Dendritic cell treated with granulocyte-macrophage colony-stimulating factor and Interleukin-4, amounts not matched to agents 40 ng/mL and 50 ng/mL, for 4 days (primary cell): ENCODE data around the gene ANKRD40.
"Not testable (repeated sequence)": the region's sequence is repeated elsewhere in the genome, so short reads cannot be mapped to it uniquely, and the experiment has no call there.

Experiments
- H3K27ac Mint-ChIP-seq: one replicate; pipeline ENCODE4 v1.8.0; 2022; ENCODE audit warnings: mild to moderate bottlenecking, mixed read lengths
- H3K27me3 Mint-ChIP-seq: one replicate; pipeline ENCODE4 v1.8.0; 2022; ENCODE audit warnings: mild to moderate bottlenecking, mixed read lengths
- H3K36me3 Mint-ChIP-seq: one replicate; pipeline ENCODE4 v1.8.0; 2022; ENCODE audit warnings: low read depth, mixed read lengths
- H3K4me1 Mint-ChIP-seq: one replicate; pipeline ENCODE4 v1.8.0; 2022; ENCODE audit warnings: low read depth, mixed read lengths
- H3K4me3 Mint-ChIP-seq: one replicate; pipeline ENCODE4 v1.8.0; 2022; ENCODE audit warnings: mild to moderate bottlenecking, moderate library complexity, mixed read lengths
- H3K9me3 Mint-ChIP-seq: one replicate; pipeline ENCODE4 v1.8.0; 2022; ENCODE audit warnings: mixed read lengths
- intact Hi-C: fragments of 100-400 bp; cut with micrococcal nuclease; formaldehyde crosslinking; loops from one replicate; pipeline ENCODE4 v1.15.0; 2022

Gene ANKRD40

DNA sequence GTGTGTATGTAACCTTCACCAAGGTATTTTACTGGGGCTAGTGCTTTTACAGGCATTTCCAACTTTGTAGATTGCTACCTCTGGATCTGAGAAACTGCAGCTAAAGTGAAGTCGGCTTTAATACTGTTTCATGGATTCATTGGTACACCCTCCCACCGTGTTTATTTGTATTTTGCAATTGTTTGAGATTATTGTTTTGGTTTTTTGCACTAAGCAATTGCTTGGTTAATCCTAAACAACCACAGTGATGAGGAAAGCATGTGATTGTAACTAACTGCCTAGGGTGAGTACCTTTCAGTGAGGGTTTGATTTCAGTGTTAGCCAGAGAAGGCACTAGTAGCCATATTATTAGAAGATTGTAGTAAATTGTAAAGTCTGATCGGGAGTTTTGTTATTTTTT, 15.0 kb upstream of the ANKRD40 start:
- H3K36me3 Mint-ChIP-seq: peaks cover 23% of the 10 kb centered on the region
- no peaks in the 10 kb centered on the region for H3K9me3 Mint-ChIP-seq
- H3K27me3 Mint-ChIP-seq: no peaks in the 10 kb centered on the region
- intact Hi-C loops: loop anchor here (5.0 kb wide), 1 partner anchor 40 kb away; no protein-coding TSS in a partner anchor
- no peak overlapping the region for H3K27ac Mint-ChIP-seq
- no peak overlapping the region for H3K4me3 Mint-ChIP-seq
- H3K4me1 Mint-ChIP-seq: peaks cover 39% of the 10 kb centered on the region

DNA sequence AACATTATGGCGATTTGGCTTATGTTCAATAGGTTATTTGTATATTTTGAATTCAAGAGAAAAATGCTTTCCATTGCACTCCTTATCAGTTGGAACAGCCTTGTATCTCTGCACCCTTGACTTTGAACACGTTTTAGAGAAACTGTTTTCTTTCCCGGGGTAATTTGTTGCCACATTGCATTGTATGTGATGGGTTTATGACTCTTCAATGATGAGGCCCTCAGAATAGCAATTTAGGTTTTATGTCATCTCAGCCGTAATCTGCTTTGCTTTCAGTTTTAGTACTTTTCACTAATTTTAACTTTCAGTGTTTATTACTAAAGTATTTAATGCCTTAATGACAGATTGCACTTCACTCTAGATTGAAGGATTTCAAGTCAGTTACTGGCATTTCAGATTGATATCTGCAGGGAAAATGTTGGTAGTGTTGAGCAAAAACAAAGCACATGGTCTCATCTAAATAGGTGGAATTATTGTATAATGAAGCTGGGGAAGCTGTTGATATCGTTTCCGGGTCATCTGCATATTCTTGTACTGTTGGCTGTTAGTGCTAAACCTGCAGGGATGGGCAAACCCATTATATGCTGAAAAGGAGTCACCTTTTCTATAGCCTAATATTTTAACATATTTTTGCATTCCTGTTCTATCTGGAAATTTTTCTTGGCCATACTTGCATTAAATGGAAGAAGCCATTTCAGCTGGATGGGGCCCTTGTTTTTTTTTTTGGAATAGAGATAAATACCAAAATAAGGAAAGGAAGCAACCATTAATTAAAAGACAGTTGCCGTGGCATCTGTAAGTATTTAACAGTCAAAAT, 13.7 kb upstream of the ANKRD40 start:
- peaks cover 16% of the 10 kb centered on the region for H3K36me3 Mint-ChIP-seq
- intact Hi-C loops: loop anchor here (5.0 kb wide), 1 partner anchor 41 kb away; no protein-coding TSS in a partner anchor
- H3K4me3 Mint-ChIP-seq: peak overlapping the region; percentile 99
- peaks cover 41% of the 10 kb centered on the region for H3K4me1 Mint-ChIP-seq
- no peaks in the 10 kb centered on the region for H3K27me3 Mint-ChIP-seq
- no peak overlapping the region for H3K27ac Mint-ChIP-seq
- no peaks in the 10 kb centered on the region for H3K9me3 Mint-ChIP-seq

DNA sequence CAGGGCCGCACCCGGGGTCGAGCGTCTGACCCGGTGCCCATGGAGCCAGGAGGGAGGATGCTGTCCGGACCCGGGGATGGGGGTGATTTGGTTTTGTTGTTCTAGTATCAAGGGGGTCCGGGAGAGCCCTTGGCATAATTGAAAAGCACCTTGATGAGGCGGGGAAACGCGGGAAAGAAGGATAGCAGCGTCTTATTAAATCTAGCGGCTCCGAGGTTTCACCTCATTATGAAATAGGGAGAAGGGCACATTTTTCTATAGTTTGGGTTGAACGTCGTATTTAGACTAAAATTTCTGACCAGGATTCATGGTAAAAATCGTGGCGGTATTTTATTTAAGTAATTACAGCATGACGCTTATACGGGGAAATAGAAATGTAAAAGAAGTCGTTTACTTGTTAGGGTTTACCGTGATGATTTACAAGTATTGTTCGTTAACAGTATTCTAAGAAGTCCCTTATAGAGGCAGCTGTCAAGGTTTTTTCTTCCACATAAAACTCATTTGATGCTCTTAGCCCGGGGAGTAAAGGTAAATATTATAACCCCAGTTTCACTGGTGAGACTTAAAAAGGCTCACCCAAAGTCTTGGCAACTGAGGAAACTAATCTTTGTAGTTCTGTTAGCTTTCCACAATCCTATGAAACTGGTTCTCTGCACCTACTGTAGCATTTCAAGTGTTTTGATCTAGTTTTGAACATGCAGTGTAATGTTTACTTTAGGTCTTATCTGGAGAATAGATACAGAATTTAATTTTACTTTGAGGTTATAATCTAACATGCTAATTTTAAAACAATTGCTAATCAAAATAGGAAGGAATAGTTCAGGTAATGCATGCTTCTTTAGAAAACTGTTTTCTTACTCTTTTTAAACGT, 12.4 kb upstream of the ANKRD40 start:
- Mint-ChIP-seq H3K4me1 (peaks cover 39% of the 10 kb centered on the region), H3K36me3 (peaks cover 11% of the 10 kb centered on the region), H3K27ac (peak overlapping the region; percentile 97), H3K9me3 (no peaks in the 10 kb centered on the region), H3K4me3 (peak overlapping the region; percentile 99), H3K27me3 (no peaks in the 10 kb centered on the region)
- intact Hi-C loops: loop anchor here (1.0 to 5.0 kb wide), 2 partner anchors 12 to 42 kb away; no protein-coding TSS in a partner anchor

DNA sequence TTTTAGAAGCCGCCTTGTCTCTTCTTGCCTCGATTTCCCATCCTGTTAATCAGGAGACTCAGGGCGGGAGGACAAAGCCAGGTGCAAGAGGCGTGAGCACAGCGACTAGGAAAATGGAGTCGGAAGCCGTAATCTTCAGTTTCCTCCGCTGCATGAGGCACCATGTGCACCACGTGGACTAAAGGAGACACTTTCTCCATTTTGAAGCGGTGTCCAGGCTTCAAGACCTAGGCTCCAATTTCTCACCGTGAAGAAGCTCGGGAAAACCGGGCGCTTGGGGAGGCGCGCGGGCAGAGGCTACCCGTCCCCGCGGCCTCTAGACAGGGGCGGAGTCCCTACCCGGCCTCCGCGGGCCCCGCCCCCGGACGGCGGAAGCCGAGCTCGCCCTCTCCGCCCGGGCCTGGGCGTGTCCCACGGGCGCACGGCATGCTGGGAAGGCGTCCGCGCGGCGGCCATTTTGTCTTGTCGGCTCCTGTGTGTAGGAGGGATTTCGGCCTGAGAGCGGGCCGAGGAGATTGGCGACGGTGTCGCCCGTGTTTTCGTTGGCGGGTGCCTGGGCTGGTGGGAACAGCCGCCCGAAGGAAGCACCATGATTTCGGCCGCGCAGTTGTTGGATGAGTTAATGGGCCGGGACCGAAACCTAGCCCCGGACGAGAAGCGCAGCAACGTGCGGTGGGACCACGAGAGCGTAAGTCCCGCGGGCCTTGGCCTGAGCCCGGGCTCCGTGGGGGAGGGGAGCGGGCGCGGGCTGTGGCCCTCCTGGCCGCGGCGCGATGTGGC, 11.6 kb upstream of the ANKRD40 start, which contains the start of gene LUC7L3:
LUC7L3 (plus strand) TSS at position 460 of the 780 bp plus-strand sequence; CDS start at position 590, 130 bp downstream.
- Mint-ChIP-seq H3K4me1 (peaks cover 39% of the 10 kb centered on the region), H3K9me3 (no peaks in the 10 kb centered on the region), H3K27me3 (no peaks in the 10 kb centered on the region), H3K36me3 (peaks cover 11% of the 10 kb centered on the region), H3K27ac (peak within 1 kb of the TSS; percentile 97), H3K4me3 (peak within 1 kb of the TSS; percentile 99)
- intact Hi-C loops: loop anchor here (1.0 kb wide), 1 partner anchor 11 kb away; no protein-coding TSS in a partner anchor

DNA sequence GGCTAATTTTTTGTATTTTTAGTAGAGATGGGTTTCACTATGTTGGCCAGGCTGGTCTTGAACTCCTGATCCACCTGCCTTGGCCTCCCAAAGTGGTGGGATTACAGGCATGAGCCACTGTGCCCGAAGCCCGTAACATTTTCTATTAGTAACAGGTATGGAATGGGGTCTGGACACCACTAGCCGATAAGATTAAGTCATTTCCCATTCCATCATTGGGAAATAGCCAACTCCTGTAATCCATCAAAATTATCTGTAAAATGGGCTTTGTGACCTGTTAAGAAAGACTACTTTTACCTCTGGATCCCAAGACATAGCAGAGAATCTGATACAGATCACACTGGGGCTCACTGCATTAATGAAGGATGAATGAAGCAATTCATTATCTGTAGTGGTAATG, 7.8 kb upstream of the ANKRD40 start:
- Mint-ChIP-seq H3K27me3 (no peaks in the 10 kb centered on the region), H3K4me3 (no peak overlapping the region), H3K27ac (no peak overlapping the region), H3K4me1 (peaks cover 21% of the 10 kb centered on the region), H3K9me3 (no peaks in the 10 kb centered on the region), H3K36me3 (peaks cover 11% of the 10 kb centered on the region)
- intact Hi-C loops: no loop called here

DNA sequence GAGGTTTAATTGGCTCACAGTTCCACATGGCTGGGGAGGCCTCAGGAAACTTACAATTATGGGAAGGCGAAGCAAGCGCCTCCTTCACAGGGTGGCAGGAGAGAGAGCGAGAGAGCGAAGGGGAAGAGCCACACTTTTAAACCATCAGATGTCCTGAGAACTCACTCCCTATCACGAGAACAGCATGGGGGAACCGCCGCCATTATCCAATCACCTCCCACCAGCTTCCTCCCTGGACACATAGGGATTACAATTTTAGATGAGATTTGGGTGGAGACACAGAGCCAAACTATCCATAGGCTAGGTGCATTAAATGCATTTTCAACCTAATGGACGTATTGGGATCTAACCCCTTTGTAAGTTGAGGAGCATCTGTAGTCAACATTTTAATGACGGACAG, 4.9 kb upstream of the ANKRD40 start:
- Mint-ChIP-seq H3K36me3 (peaks cover under 1% of the 10 kb centered on the region), H3K27ac (no peak overlapping the region), H3K27me3 (no peaks in the 10 kb centered on the region), H3K9me3 (no peaks in the 10 kb centered on the region), H3K4me3 (no peak overlapping the region), H3K4me1 (peaks cover 34% of the 10 kb centered on the region)
- intact Hi-C loops: no loop called here

DNA sequence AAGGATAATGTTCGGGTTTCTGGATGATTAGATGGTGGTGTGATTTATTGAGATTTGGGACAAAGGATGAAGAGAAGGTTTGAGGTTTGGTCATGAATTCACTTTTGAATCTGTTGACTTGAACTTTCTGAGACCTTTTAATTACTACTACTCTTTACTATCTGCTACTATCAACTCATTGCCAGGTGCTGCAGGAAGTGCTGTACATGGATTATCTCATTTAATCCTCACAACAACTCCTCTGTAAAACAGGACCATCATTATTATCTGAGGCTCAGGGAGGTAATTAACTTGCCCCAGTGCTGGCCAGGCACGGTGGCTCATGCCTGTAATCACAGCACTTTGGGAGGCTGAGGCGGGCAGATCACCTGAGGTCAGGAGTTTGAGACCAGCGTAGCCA, 2.9 kb upstream of the ANKRD40 start:
- peaks cover 18% of the 10 kb centered on the region for H3K4me1 Mint-ChIP-seq
- H3K27ac Mint-ChIP-seq: no peak overlapping the region
- H3K27me3 Mint-ChIP-seq: no peaks in the 10 kb centered on the region
- intact Hi-C loops: no loop called here
- no peak overlapping the region for H3K4me3 Mint-ChIP-seq
- peaks cover 6% of the 10 kb centered on the region for H3K36me3 Mint-ChIP-seq
- H3K9me3 Mint-ChIP-seq: no peaks in the 10 kb centered on the region

DNA sequence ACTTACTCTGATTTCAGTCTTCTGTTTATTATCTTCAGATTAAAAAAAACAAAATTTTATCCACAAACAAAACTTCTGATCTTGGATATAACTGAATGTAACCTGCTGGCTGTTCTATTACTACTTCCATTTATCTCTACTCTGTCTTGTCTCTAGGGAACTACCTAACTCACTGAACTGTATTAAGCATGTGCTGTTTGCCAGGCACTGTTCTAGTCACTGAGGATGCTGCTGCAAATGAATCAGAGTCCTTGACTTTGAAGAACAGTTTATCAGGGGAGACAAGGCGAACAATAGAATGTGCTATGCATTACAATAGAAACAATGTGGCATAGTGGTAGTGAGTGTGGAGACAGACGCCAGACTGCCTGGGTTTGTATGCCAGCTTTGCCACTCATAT, 2.3 kb upstream of the ANKRD40 start:
- Mint-ChIP-seq H3K27me3 (no peaks in the 10 kb centered on the region), H3K4me3 (no peak overlapping the region), H3K4me1 (peaks cover 18% of the 10 kb centered on the region), H3K9me3 (no peaks in the 10 kb centered on the region), H3K36me3 (peaks cover 10% of the 10 kb centered on the region), H3K27ac (peak overlapping the region; percentile 97)
- intact Hi-C loops: no loop called here

DNA sequence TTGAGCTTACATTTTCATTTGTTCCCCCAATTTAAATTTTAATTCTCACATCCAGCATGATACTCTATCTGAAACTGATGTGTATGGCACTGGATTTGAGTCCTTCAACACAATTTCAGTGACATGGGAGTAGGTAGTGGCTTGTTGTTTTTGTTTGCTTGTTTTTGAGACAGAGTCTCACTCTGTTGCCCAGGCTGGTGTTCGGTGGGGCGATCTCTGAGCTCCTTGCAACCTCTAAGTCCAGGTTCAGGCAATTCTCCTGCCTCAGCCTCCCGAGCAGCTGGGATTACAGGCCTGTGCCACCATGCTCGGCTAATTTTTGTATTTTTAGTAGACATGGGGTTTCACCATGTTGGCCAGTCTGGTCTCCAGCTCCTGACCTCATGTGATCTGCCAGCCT, 1.3 kb upstream of the ANKRD40 start:
- intact Hi-C loops: loop anchor here (5.0 to 10.0 kb wide), 3 partner anchors 53 to 162 kb away; partner anchors contain the start of genes ABCC3 and SPATA20
- H3K4me3 Mint-ChIP-seq: peak overlapping the region; percentile 92
- H3K36me3 Mint-ChIP-seq: peaks cover 20% of the 10 kb centered on the region
- not testable (repeated sequence) for H3K27me3 Mint-ChIP-seq, H3K9me3 Mint-ChIP-seq
- peaks cover 19% of the 10 kb centered on the region for H3K4me1 Mint-ChIP-seq
- H3K27ac Mint-ChIP-seq: peak overlapping the region; percentile 97

DNA sequence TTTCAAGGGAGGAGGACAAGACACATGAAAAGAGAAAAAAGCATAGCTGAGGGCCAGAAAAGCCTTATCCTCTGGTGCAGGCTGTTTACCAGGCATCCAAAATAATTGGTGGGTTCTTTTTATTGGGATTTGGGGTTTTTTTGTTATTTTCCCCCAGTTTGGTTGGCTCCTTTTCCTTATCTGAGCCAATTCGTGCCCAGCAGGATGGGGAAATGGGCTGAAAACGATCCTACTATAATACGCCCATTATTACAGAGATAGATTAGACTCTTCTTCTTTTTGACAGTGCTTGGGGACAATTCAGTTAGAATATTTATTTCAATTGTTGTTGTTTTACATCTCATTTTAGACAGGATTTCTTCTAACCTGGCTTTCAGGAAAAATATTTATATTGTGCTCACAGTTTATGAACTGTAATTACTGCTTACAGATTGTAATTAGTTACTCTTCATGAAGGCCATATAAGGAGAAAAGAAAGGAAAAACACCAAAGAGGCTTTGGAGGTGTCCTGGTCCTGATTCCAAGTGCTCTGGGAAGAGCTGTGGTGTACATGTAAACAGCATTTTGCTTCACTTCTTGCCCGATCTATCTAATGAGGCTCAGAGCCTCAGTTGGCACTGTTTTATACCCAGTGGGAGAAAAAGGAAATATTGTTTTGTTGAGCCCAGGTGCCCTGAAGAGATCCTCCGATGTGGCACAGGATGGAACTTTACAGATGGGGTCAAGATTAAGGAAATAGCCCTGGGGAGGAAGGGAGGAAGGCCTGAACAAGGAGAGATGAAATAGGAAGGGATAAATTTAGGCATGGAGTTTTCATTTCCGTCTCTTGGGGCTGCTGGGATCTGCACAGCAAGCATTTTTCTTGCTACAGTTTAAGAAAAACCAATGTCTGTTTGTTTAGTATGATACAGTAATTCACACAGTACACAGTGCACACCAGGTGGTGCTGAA, 611 bp upstream of the ANKRD40 start:
- peak overlapping the region; percentile 92 for H3K4me3 Mint-ChIP-seq
- no peaks in the 10 kb centered on the region for H3K9me3 Mint-ChIP-seq
- H3K4me1 Mint-ChIP-seq: peaks cover 27% of the 10 kb centered on the region
- intact Hi-C loops: loop anchor here (1.0 to 10.0 kb wide), 4 partner anchors 11 to 161 kb away; partner anchors contain the start of genes ABCC3, LUC7L3 and SPATA20
- peaks cover 27% of the 10 kb centered on the region for H3K36me3 Mint-ChIP-seq
- no peaks in the 10 kb centered on the region for H3K27me3 Mint-ChIP-seq
- H3K27ac Mint-ChIP-seq: peak overlapping the region; percentile 97

DNA sequence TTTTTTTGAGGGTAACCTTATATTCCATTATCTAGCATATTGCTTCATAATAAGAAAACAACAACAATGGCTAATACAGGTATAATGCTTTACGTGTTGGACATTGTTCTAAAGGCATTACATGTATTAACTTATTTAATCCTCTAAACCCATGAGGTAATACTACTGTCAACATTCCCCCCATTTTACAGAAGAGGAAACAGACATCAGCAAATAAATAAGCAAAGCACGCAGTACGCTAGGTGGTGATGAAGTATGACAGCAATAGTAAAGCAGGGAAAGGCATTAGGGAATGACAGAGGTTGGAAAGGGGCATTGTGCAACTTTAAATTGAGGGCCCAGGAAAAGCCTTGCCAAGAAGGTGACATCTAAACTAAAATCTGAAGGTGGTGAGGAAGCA, 4.6 kb downstream of the ANKRD40 start:
- no peak overlapping the region for H3K4me3 Mint-ChIP-seq
- peak overlapping the region; percentile 44 for H3K27ac Mint-ChIP-seq
- no peaks in the 10 kb centered on the region for H3K9me3 Mint-ChIP-seq
- peaks cover 67% of the 10 kb centered on the region for H3K36me3 Mint-ChIP-seq
- intact Hi-C loops: loop anchor here (5.0 to 10.0 kb wide), 2 partner anchors 68 to 326 kb away; partner anchors contain the start of gene ABCC3
- no peaks in the 10 kb centered on the region for H3K27me3 Mint-ChIP-seq
- H3K4me1 Mint-ChIP-seq: peaks cover 26% of the 10 kb centered on the region

DNA sequence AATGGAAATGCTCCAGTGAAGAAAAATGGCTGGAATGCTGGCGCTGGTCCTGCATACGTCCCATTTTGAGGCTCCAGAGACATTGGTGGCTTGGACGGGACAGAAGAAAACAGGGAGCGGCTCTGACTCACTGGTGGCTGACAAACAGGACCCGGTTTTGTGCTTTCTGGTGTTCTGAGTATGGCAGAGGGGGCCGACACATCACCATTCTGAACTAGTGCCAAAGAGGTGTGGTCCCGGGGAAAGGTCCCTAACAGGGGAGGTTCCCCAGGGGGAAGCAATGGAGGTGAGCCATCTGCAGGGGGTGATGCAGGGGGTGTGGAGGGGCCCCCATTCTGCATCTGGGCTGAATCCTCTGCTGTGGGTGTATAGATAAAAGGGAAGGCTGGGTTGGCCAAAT, 8.3 kb downstream of the ANKRD40 start:
- intact Hi-C loops: loop anchor here (10.0 kb wide), 1 partner anchor 215 kb away; no protein-coding TSS in a partner anchor
- H3K27ac Mint-ChIP-seq: no peak overlapping the region
- peaks cover 87% of the 10 kb centered on the region for H3K36me3 Mint-ChIP-seq
- H3K4me3 Mint-ChIP-seq: no peak overlapping the region
- H3K27me3 Mint-ChIP-seq: no peaks in the 10 kb centered on the region
- H3K4me1 Mint-ChIP-seq: peaks cover 34% of the 10 kb centered on the region
- H3K9me3 Mint-ChIP-seq: no peaks in the 10 kb centered on the region
